ENCODE results near the gene LGI4. TPM values are rescaled to one million over a fixed set of nuclear protein-coding genes. Genes with fewer than 3 reads are reported as not detected.

Gene LGI4
- not detected in 2 replicates for total RNA-seq

DNA sequence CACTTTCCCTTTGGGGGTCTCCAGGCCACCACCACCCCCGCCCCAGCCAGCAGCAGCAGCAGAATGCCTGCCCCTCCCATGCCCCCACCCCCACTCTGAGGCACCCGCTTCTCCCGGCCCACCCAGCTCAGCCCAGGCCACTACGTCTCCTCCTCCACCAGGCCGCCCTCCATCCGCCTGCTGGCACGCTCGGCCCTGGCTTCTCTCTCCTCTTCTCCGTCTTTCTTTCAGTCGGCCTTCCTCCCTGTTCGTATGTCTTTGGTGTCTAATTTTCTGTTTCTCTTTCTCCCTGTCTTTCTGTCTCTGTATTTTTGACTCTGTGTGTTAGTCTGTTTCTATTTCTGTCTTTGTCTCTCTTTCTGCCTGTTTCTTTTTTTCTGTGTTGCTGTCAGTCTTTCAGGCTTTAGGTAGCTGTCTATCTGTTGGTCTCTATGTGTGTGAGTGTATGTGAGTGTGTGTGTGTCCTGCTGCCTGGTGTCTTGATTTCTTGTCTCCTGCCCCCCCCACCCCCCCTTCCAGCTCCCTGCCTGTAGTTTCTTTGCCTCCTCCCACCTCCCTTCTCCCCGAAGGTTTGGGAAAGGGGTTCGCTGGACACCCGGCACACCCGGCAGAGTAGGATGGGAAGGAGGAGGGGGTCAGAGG is at the start of gene LGI4:
TSS of gene LGI4 (minus strand) at position 459 of the 642 bp plus-strand sequence. CDS start at position 80, 379 bp downstream.

DNA sequence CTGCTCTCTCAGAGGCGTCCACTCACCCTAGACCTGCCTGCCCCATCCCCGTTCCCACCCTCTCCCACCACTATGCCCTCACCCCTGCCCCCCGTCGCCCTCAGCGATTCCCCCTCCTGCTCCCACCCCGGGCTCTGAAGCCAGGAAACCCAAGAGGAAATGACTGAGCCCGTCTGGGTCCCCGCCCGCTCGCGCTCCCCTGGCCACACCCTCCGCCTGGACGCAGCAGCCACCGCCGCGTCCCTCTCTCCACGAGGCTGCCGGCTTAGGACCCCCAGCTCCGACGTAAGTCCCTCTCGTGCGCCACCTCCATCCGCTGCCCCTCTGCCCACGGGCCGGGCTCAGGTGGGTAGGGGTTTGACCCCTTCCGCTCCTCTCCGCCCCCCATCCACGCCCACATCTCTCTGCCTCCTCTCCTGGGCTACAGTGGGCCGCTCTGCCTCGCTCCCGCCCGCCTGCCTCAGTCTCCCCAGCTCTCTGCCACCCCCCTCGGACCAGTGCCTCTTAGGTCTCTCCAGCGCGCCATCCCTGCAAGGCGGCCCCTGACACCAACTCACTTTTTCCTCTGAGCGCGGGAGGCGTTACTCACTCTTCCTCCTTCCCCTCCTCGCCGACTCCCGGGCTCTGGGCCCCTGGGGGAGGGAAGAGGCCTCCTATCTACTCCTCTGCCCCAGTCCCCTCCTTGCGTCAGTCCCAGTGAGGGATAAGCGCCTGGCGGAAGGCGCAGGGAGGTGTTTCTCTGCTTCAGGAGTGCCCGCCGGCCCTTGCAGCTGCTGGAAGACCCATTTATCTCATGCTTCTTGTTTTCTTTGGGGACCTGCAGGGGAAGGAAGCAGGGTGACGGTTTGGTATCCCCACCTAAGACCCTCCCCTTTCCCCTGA is 19.9 kb upstream of the LGI4 start, which contains the start of gene FXYD5:
TSS of gene FXYD5 (plus strand) at position 211 of the 882 bp plus-strand sequence. CDS start 816 bp downstream, outside the sequence.

DNA sequence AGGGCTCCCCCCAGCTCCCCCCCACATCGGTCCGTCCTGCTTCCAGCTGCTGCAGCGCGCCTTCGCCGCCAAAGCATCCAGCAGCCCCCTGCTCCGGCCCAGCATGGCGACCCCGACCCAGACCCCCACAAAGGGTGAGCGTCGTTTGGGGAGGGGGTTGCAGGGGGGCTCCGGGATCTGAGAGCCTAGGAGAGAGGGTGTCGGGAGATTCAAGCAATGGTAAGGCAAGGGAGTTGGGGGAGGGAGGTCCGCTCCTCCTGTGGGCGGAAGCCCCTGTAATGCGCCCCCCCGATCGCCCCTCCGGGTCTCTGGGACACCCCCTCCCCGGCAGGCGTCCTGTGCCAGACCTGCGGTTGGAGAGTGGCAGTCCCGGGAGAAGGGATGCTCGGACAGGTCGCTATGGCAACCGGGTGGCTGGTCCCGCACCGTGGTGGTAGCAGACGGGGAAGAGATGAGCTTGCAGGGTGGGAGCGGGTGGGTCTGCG is 8.4 kb upstream of the LGI4 start, which contains the start of gene FXYD7:
TSS of gene FXYD7 (plus strand) at position 25 of the 485 bp plus-strand sequence. CDS start at position 104, 79 bp downstream.

DNA sequence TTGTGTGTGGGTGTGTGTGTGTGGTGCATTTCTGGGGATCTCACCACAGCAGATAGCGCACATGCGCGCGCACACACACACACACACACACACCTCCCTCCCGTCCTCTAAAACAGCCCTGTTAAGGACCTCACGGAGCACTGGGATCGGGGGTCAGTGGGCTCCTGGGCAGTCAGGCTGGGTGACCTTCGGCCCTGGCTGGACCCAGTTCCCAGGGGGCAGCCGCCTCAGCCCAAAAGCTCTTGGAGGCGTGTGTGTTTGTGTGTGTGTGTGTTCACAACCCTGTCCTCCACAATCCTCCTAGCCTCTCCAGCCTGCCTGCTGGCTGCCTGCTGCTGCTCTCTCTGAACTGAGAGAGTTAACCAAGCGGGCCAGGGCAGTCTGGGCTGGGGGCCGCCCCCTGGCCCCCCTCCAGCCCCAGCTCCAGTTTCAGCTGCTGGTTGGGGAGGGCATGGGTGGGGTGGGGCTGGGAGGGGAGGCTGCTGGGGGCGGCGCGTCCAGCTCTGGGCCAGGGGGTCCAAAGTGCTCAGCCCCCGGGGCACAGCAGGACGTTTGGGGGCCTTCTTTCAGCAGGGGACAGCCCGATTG is 3.5 kb upstream of the LGI4 start, which contains the start of gene FXYD1:
TSS of gene FXYD1 (plus strand) at position 520 of the 588 bp plus-strand sequence. CDS start 1,256 bp downstream, outside the sequence.

DNA sequence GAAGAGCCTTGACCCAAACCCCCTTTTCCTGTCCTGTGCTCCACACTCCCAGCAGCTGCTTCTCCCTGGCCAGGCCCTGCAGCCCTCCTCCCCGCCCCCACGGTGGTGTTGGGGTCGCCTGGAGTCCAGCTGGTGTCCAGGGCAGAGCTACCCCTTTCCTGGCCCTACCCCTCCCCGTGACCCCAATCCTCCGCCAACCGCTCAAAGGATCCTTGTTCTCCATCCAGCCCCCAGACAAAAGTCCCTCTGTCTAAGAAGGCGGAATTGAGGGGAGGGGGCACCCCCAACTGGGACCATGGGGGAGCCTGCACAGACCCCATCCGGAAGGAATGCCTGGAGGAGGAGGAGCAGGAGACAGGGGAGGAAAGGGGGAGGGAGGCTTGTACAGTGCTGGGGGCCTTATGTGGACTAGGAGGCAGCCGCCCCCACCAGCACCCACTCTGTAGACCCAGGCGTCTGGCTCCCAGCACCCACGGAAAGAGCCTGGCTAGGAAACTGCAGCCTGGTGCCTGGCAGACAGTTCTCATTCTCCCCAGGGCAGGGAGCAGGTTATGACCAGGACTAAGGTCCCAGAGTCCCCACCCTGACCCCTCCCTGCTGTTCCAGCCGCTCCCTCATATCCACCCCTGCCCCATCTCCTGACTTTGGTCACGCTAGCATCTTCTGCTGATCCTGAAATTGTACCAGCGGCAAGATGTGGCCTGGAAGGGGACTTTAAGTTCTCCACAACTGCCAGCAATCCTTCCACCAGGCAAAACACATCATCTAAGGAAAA is 19.5 kb downstream of the LGI4 start, which contains the start of gene FXYD3:
TSS of gene FXYD3 (plus strand) at position 647 of the 775 bp plus-strand sequence. CDS start 3,554 bp downstream, outside the sequence.

Other genes starting within 250 kb of the LGI4 start
- gene ZNF30, start 208.2 kb downstream of the LGI4 start, total RNA-seq = 1.6 and 2.3 TPM in 2 replicates
- gene ZNF792, start 170.8 kb downstream of the LGI4 start, total RNA-seq = 1.5 and 2.6 TPM in 2 replicates
- gene GRAMD1A, start 134.7 kb downstream of the LGI4 start, total RNA-seq = 28.2 and 38.1 TPM in 2 replicates
- 0.42 and 0.70 TPM in 2 replicates for gene SCN1B, start 104.6 kb downstream of the LGI4 start, total RNA-seq
- 1.0 and 2.7 TPM in 2 replicates for gene HPN, start 93.3 kb downstream of the LGI4 start, total RNA-seq
- 194 and 479 TPM in 2 replicates for gene FXYD3, start 19.2 kb downstream of the LGI4 start, total RNA-seq
- gene FXYD1, start 3.8 kb upstream of the LGI4 start, total RNA-seq = not detected in 2 replicates
- gene FXYD7, start 8.2 kb upstream of the LGI4 start, total RNA-seq = not detected in 2 replicates
- gene FXYD5, start 19.7 kb upstream of the LGI4 start, total RNA-seq = 145 and 202 TPM in 2 replicates
- not detected in 2 replicates for gene FAM187B, start 93.7 kb upstream of the LGI4 start, total RNA-seq
- 79.2 and 110 TPM in 2 replicates for gene LSR, start 113.9 kb upstream of the LGI4 start, total RNA-seq
- 68.6 and 81.7 TPM in 2 replicates for gene USF2, start 133.9 kb upstream of the LGI4 start, total RNA-seq
- gene HAMP, start 147.5 kb upstream of the LGI4 start, total RNA-seq = not detected in 2 replicates
- gene MAG, start 157.1 kb upstream of the LGI4 start, total RNA-seq = not detected in 2 replicates
- gene CD22, start 194.1 kb upstream of the LGI4 start, total RNA-seq = not detected in 2 replicates
- gene FFAR1, start 212.8 kb upstream of the LGI4 start, total RNA-seq = not detected in 2 replicates
- not detected in 2 replicates for gene FFAR3, start 223.4 kb upstream of the LGI4 start, total RNA-seq
- not detected in 2 replicates for gene GPR42, start 236.0 kb upstream of the LGI4 start, total RNA-seq

Data from hair follicular keratinocyte (primary cell).